ENCODE measurements around the gene HSPB6.

GRCh38 chr19:35789978-35790944 lies 33.4 kb upstream of the HSPB6 start:
- TF ChIP-seq, protein P1, sequence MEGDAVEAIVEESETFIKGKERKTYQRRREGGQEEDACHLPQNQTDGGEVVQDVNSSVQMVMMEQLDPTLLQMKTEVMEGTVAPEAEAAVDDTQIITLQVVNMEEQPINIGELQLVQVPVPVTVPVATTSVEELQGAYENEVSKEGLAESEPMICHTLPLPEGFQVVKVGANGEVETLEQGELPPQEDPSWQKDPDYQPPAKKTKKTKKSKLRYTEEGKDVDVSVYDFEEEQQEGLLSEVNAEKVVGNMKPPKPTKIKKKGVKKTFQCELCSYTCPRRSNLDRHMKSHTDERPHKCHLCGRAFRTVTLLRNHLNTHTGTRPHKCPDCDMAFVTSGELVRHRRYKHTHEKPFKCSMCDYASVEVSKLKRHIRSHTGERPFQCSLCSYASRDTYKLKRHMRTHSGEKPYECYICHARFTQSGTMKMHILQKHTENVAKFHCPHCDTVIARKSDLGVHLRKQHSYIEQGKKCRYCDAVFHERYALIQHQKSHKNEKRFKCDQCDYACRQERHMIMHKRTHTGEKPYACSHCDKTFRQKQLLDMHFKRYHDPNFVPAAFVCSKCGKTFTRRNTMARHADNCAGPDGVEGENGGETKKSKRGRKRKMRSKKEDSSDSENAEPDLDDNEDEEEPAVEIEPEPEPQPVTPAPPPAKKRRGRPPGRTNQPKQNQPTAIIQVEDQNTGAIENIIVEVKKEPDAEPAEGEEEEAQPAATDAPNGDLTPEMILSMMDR (IDR thresholded peaks at IDR 0.05), result no peak
- TF ChIP-seq SIN3A (IDR thresholded peaks at IDR 0.05; ENCODE audit: borderline replicate concordance, insufficient read depth, low read depth, low read length) (no peak), POLR2AphosphoS5 (IDR thresholded peaks at IDR 0.05; ENCODE audit: low read depth, low read length) (no peak)
